CD4-positive, alpha-beta memory T cell (primary cell): ENCODE results near the gene PTGDS. TPM values are rescaled to one million over a fixed set of nuclear protein-coding genes. Genes with fewer than 3 reads are reported as not detected.

Experiments used
- CTCF ChIA-PET: fragments of 350-600 bp; sonication (Branson Sonifier 250); formaldehyde crosslinking; loops from one replicate; lab custom pipeline; 2021; ENCODE audit warnings: inconsistent platforms; ENCODE audit not compliant: partially characterized antibody; lab: Charles Lee
- POLR2A ChIA-PET: fragments of 350-600 bp; sonication (Branson Sonifier 250); formaldehyde crosslinking; loops from one replicate; lab custom pipeline; 2021; ENCODE audit not compliant: partially characterized antibody; lab: Charles Lee
- DNase-seq, 5 donors: peaks; one replicate each; pipeline versions ENCODE4 v3.0.0 to v3.0.0-alpha.2; 2020 to 2022; ENCODE audit warnings: mixed read lengths in 1 of 5
- H3K27ac ChIP-seq: one replicate; pipeline ENCODE4 v1.7.0; 2013; ENCODE audit warnings: low read depth, low read length
- H3K27me3 ChIP-seq: 2 replicates; pipeline ENCODE4 v1.7.0; 2013; ENCODE audit warnings: mild to moderate bottlenecking, low read length, moderate library complexity; ENCODE audit not compliant: insufficient read depth
- H3K36me3 ChIP-seq: 2 replicates; pipeline ENCODE4 v1.7.0; 2013; ENCODE audit warnings: mild to moderate bottlenecking, low read length, moderate library complexity; ENCODE audit not compliant: insufficient read depth
- H3K4me1 ChIP-seq: 2 replicates; pipeline ENCODE4 v1.7.0; 2013; ENCODE audit warnings: mild to moderate bottlenecking, low read length, moderate library complexity; ENCODE audit not compliant: insufficient read depth
- H3K4me3 ChIP-seq, 2 donors: one replicate each; pipeline ENCODE4 v1.7.0; 2013; ENCODE audit warnings: low read length in 2 of 2, mild to moderate bottlenecking in 1 of 2
- H3K9me3 ChIP-seq, 2 donors: one replicate each; pipeline ENCODE4 v1.7.0; 2013; ENCODE audit warnings: low read length in 2 of 2, control low read depth in 1 of 2; ENCODE audit not compliant: control insufficient read depth in 1 of 2
- H3K27ac Mint-ChIP-seq, 7 donors: one replicate each; pipeline ENCODE4 v1.8.0; 2020 to 2021; ENCODE audit warnings: mixed read lengths in 7 of 7, mild to moderate bottlenecking in 6 of 7, inconsistent platforms in 3 of 7, moderate library complexity in 3 of 7
- H3K27me3 Mint-ChIP-seq, 2 donors: one replicate each; pipeline ENCODE4 v1.8.0; 2020 to 2021; ENCODE audit warnings: mixed read lengths in 2 of 2
- H3K36me3 Mint-ChIP-seq, 2 donors: one replicate each; pipeline ENCODE4 v1.8.0; 2020 to 2021; ENCODE audit warnings: mixed read lengths in 2 of 2, inconsistent platforms in 1 of 2, mild to moderate bottlenecking in 1 of 2
- H3K4me1 Mint-ChIP-seq, 4 donors: one replicate each; pipeline ENCODE4 v1.8.0; 2020 to 2021; ENCODE audit warnings: mixed read lengths in 4 of 4, mild to moderate bottlenecking in 1 of 4
- H3K4me3 Mint-ChIP-seq, 8 donors: one replicate each; pipeline ENCODE4 v1.8.0; 2020 to 2021; ENCODE audit warnings: mixed read lengths in 8 of 8, mild to moderate bottlenecking in 7 of 8, moderate library complexity in 6 of 8, inconsistent platforms in 3 of 8
- H3K9me3 Mint-ChIP-seq, 8 donors: one replicate each; pipeline ENCODE4 v1.8.0; 2020 to 2021; ENCODE audit warnings: mixed read lengths in 8 of 8, mild to moderate bottlenecking in 5 of 8, inconsistent platforms in 3 of 8, moderate library complexity in 1 of 8
- intact Hi-C: fragments of 100-400 bp; cut with micrococcal nuclease; formaldehyde crosslinking; loops from one replicate; pipeline ENCODE4 v1.15.1; 2023
- polyA plus RNA-seq, 2 donors: library from polyadenylated mRNA; unstranded; fragments of 300-500 nt; fragmentation: Illumina TruSeq; gene quantifications; one replicate each; pipeline ENCODE4 v1.2.3, GENCODE V29; 2021
- total RNA-seq, 2 experiments: library from RNA; stranded (reverse); gene quantifications; one replicate each; pipeline ENCODE4 v1.2.3, GENCODE V29; 2021

PTGDS gene
- total and polyA plus RNA-seq, 4 experiments from 2014 or later = 1.7 to 5.1 (median 4.3) TPM

- peak overlapping the region; percentile 2 for H3K27ac ChIP-seq
- H3K4me1 ChIP-seq = peaks cover 54% of the 10 kb centered on the region
- H3K36me3 ChIP-seq = no peaks in the 10 kb centered on the region
- peaks cover 0 to 3% (median 0%) of the 10 kb centered on the region in 8 donors for H3K9me3 Mint-ChIP-seq
- no peaks in the 10 kb centered on the region for H3K9me3 ChIP-seq
- ChIA-PET POLR2A (interaction anchor here (0.6 to 8.2 kb wide), 10 partner anchors 9 to 214 kb away, joined by 3 to 52 read pairs (median 3); partner anchors contain the start of genes PAXX and TUBB4B), CTCF (interaction anchor here (0.8 to 4.4 kb wide), 6 partner anchors 9 to 132 kb away, joined by 3 to 43 read pairs (median 10); no protein-coding TSS in a partner anchor)
- no peaks in the 10 kb centered on the region for H3K27me3 ChIP-seq
- no peak overlapping the region for H3K4me3 ChIP-seq
- H3K36me3 Mint-ChIP-seq = peaks cover 5 to 6% of the 10 kb centered on the region in 2 donors
- H3K27ac Mint-ChIP-seq = peak overlapping the region in 3 of 7 donors; percentile 13 to 78 (median 77)
- no peaks in the 10 kb centered on the region for H3K27me3 Mint-ChIP-seq
- intact Hi-C loops = loop anchor here (10.0 kb wide), 1 partner anchor 52 kb away; the partner anchor contains the start of gene PTGDS
- peaks cover 14 to 42% (median 27%) of the 10 kb centered on the region in 4 donors for H3K4me1 Mint-ChIP-seq
- DNase-seq = no peak
- H3K4me3 Mint-ChIP-seq = peak overlapping the region in 6 of 8 donors; percentile 13 to 90 (median 76)
These were observed 49.1 kb downstream of the PTGDS start for GRCh38 chr9:137026384-137026783.

- POLR2A ChIA-PET = interaction anchor here (0.5 to 8.2 kb wide), 11 partner anchors 8 to 214 kb away, joined by 3 to 52 read pairs (median 3); partner anchors contain the start of genes CLIC3, PAXX and TUBB4B
- intact Hi-C loops = loop anchor here (10.0 kb wide), 1 partner anchor 52 kb away; the partner anchor contains the start of gene PTGDS
These were observed 49.5 kb downstream of the PTGDS start for GRCh38 chr9:137026828-137027227.

GRCh38 chr9:137027369-137028262 lies 50.3 kb downstream of the PTGDS start, which contains the start of gene ABCA2:
Gene ABCA2, minus strand, starts transcription at chr9:137028237. Its CDS starts 97 bp downstream, at chr9:137028140.
- H3K36me3 ChIP-seq = no peaks in the 10 kb centered on the region
- peaks cover 67% of the 10 kb centered on the region for H3K4me1 ChIP-seq
- peak within 1 kb of the TSS; percentile 68 for H3K27ac ChIP-seq
- no peaks in the 10 kb centered on the region for H3K9me3 ChIP-seq
- H3K4me3 ChIP-seq = peak within 1 kb of the TSS; percentile 65 to 75
- Mint-ChIP-seq H3K4me3 (peak within 1 kb of the TSS; percentile 90 to 96 (median 91)), H3K9me3 (no peaks in the 10 kb centered on the region), H3K36me3 (peaks cover 0 to 6% of the 10 kb centered on the region in 2 donors), H3K27ac (peak within 1 kb of the TSS; percentile 79 to 92 (median 91)), H3K27me3 (no peaks in the 10 kb centered on the region), H3K4me1 (peaks cover 16 to 48% (median 32%) of the 10 kb centered on the region in 4 donors)
- DNase-seq = no peak
- ChIA-PET POLR2A (interaction anchor here (0.5 to 8.2 kb wide), 15 partner anchors 7 to 220 kb away, joined by 3 to 52 read pairs (median 3); partner anchors contain the start of genes CLIC3, MAN1B1, PAXX and RABL6), CTCF (interaction anchor here (1.2 to 4.4 kb wide), 12 partner anchors 8 to 249 kb away, joined by 3 to 43 read pairs (median 10); partner anchors contain the start of gene LCNL1)
- intact Hi-C loops = loop anchor here (1.0 to 10.0 kb wide), 4 partner anchors 35 to 77 kb away; partner anchors contain the start of genes PAXX and PTGDS
- H3K27me3 ChIP-seq = no peaks in the 10 kb centered on the region

More at GRCh38 chr9:137026828-137027227, 49.5 kb downstream of the PTGDS start:
- peaks cover 4 to 7% of the 10 kb centered on the region in 2 donors for H3K36me3 Mint-ChIP-seq
- no peaks in the 10 kb centered on the region for H3K9me3 ChIP-seq
- H3K27ac ChIP-seq = no peak overlapping the region
- H3K4me1 Mint-ChIP-seq = peaks cover 16 to 45% (median 29%) of the 10 kb centered on the region in 4 donors
- no peak for DNase-seq
- H3K27me3 Mint-ChIP-seq = no peaks in the 10 kb centered on the region
- H3K27me3 ChIP-seq = no peaks in the 10 kb centered on the region
- no peaks in the 10 kb centered on the region for H3K36me3 ChIP-seq
- peaks cover 0 to 3% (median 0%) of the 10 kb centered on the region in 8 donors for H3K9me3 Mint-ChIP-seq
- peak overlapping the region in 5 of 7 donors; percentile 13 to 91 (median 77) for H3K27ac Mint-ChIP-seq
- peak overlapping the region in 7 of 8 donors; percentile 64 to 90 (median 88) for H3K4me3 Mint-ChIP-seq
- CTCF ChIA-PET = interaction anchor here (1.9 to 4.4 kb wide), 4 partner anchors 9 to 79 kb away, joined by 6 to 43 read pairs (median 21); no protein-coding TSS in a partner anchor
- H3K4me3 ChIP-seq = no peak overlapping the region
- H3K4me1 ChIP-seq = peaks cover 59% of the 10 kb centered on the region

GRCh38 chr9:137028263-137029057 lies 51.2 kb downstream of the PTGDS start:
- DNase-seq = peak; percentile 64 to 76 (median 70)
- H3K9me3 Mint-ChIP-seq = no peaks in the 10 kb centered on the region
- H3K4me3 Mint-ChIP-seq = peak overlapping the region; percentile 87 to 96 (median 90)
- POLR2A ChIA-PET = interaction anchor here (0.6 to 8.2 kb wide), 20 partner anchors 17 to 302 kb away, joined by 3 to 52 read pairs (median 5); partner anchors contain the start of genes AJM1, C8G, CLIC3 and FBXW5
- Histone ChIP-seq H3K36me3 (no peaks in the 10 kb centered on the region), H3K27ac (peak overlapping the region; percentile 68), H3K27me3 (no peaks in the 10 kb centered on the region), H3K9me3 (no peaks in the 10 kb centered on the region), H3K4me3 (peak overlapping the region; percentile 65 to 75), H3K4me1 (peaks cover 73% of the 10 kb centered on the region)
- no peaks in the 10 kb centered on the region for H3K27me3 Mint-ChIP-seq
- CTCF ChIA-PET = interaction anchor here (0.7 to 4.4 kb wide), 37 partner anchors 8 to 262 kb away, joined by 3 to 51 read pairs (median 8); partner anchors contain the start of genes AJM1, C8G, CLIC3 and LCNL1
- intact Hi-C loops = loop anchor here (1.0 to 10.0 kb wide), 5 partner anchors 36 to 84 kb away; partner anchors contain the start of genes FBXW5, PAXX and PTGDS
- H3K27ac Mint-ChIP-seq = peak overlapping the region; percentile 64 to 92 (median 79)
- H3K36me3 Mint-ChIP-seq = peaks cover 0 to 6% of the 10 kb centered on the region in 2 donors
- peaks cover 18 to 55% (median 37%) of the 10 kb centered on the region in 4 donors for H3K4me1 Mint-ChIP-seq

GRCh38 chr9:137029058-137029936 lies 52.0 kb downstream of the PTGDS start:
- DNase-seq = peak; percentile 58 to 74 (median 64)
- H3K27ac ChIP-seq = peak overlapping the region; percentile 68
- no peaks in the 10 kb centered on the region for H3K9me3 Mint-ChIP-seq
- H3K4me3 Mint-ChIP-seq = peak overlapping the region; percentile 87 to 96 (median 90)
- H3K9me3 ChIP-seq = no peaks in the 10 kb centered on the region
- H3K27me3 ChIP-seq = no peaks in the 10 kb centered on the region
- H3K4me3 ChIP-seq = peak overlapping the region; percentile 65 to 75
- POLR2A ChIA-PET = interaction anchor here (0.6 to 8.2 kb wide), 21 partner anchors 16 to 302 kb away, joined by 3 to 52 read pairs (median 5); partner anchors contain the start of genes AJM1, C8G, CLIC3 and FBXW5
- H3K4me1 ChIP-seq = peaks cover 80% of the 10 kb centered on the region
- CTCF ChIA-PET = interaction anchor here (0.6 to 4.4 kb wide), 49 partner anchors 9 to 263 kb away, joined by 3 to 51 read pairs (median 5); partner anchors contain the start of genes AJM1, C8G, CLIC3 and LCNL1
- no peaks in the 10 kb centered on the region for H3K36me3 ChIP-seq
- H3K27me3 Mint-ChIP-seq = no peaks in the 10 kb centered on the region
- H3K27ac Mint-ChIP-seq = peak overlapping the region; percentile 70 to 92 (median 85)
- intact Hi-C loops = loop anchor here (1.0 to 10.0 kb wide), 3 partner anchors 36 to 85 kb away; partner anchors contain the start of genes FBXW5, PAXX and PTGDS
- peaks cover 20 to 58% (median 39%) of the 10 kb centered on the region in 4 donors for H3K4me1 Mint-ChIP-seq
- peaks cover 0 to 6% of the 10 kb centered on the region in 2 donors for H3K36me3 Mint-ChIP-seq
